A673 (cell line): ENCODE results near the gene ADNP2. TPM values are rescaled to one million over a fixed set of nuclear protein-coding genes. Genes with fewer than 3 reads are reported as not detected.

ENCODE experiments used
- Bru-seq: library from RNA; stranded (reverse); fragments of 400-500 nt; gene quantifications from one replicate; lab custom pipeline; 2021; lab: Mats Ljungman, UMichigan
- BruChase-seq, 2 experiments: library from RNA; stranded (reverse); fragments of 400-500 nt; gene quantifications; one replicate each; lab custom pipeline; 2021; lab: Mats Ljungman, UMichigan
- BruUV-seq: library from RNA; stranded (reverse); fragments of 400-500 nt; replicated peaks from 2 replicates; lab custom pipeline; 2021; lab: Mats Ljungman, UMichigan
- CTCF ChIA-PET: fragments of 300-600 bp; sonication (Branson Sonifier 250); formaldehyde crosslinking; loops from one replicate; lab custom pipeline; 2022; ENCODE audit warnings: antibody characterized with exemption; lab: Charles Lee
- POLR2A ChIA-PET: fragments of 300-600 bp; sonication (Branson Sonifier 250); formaldehyde crosslinking; loops from one replicate; lab custom pipeline; 2022; ENCODE audit warnings: antibody characterized with exemption; ENCODE audit not compliant: low non-redundant PET; lab: Charles Lee
- DNase-seq: peaks from one replicate; pipeline ENCODE4 v3.0.0-alpha.2; 2015; ENCODE audit warnings: low spot score
- H3K27ac ChIP-seq: fragments of 200-600 bp; sonication (generic); 2 replicates; pipeline ENCODE4 v1.5.1; 2016; ENCODE audit warnings: mixed run types, low read depth, mild to moderate bottlenecking, mixed read lengths, antibody characterized with exemption, low read length; ENCODE audit not compliant: poor library complexity, severe bottlenecking
- H3K27me3 ChIP-seq: fragments of 200-600 bp; sonication (generic); replicated peaks from 2 replicates; pipeline ENCODE4 v1.6.1; 2017; ENCODE audit warnings: mixed run types, low read depth, mild to moderate bottlenecking, mixed read lengths, antibody characterized with exemption, low read length; ENCODE audit not compliant: insufficient read depth, poor library complexity
- H3K36me3 ChIP-seq: fragments of 200-600 bp; sonication (generic); 2 replicates; pipeline ENCODE4 v1.6.1; 2016; ENCODE audit warnings: mixed run types, mild to moderate bottlenecking, mixed read lengths, antibody characterized with exemption, low read length; ENCODE audit not compliant: insufficient read depth, poor library complexity, severe bottlenecking
- H3K4me1 ChIP-seq: fragments of 200-600 bp; sonication (generic); 2 replicates; pipeline ENCODE4 v1.6.1; 2017; ENCODE audit warnings: mixed run types, mild to moderate bottlenecking, mixed read lengths, antibody characterized with exemption, low read length; ENCODE audit not compliant: insufficient read depth, poor library complexity, severe bottlenecking
- H3K4me3 ChIP-seq: fragments of 200-600 bp; sonication (generic); 2 replicates; pipeline ENCODE4 v1.5.1; 2016; ENCODE audit warnings: low read depth, mixed run types, mild to moderate bottlenecking, mixed read lengths, low read length; ENCODE audit not compliant: poor library complexity, severe bottlenecking
- H3K9me3 ChIP-seq: fragments of 200-600 bp; sonication (generic); 2 replicates; pipeline ENCODE4 v1.6.1; 2016; ENCODE audit warnings: mixed run types, low read depth, mild to moderate bottlenecking, mixed read lengths, antibody characterized with exemption, low read length; ENCODE audit not compliant: poor library complexity, severe bottlenecking
- CTCF ChIP-seq: fragments of 300-800, 200-600 bp; sonication (generic); conservative IDR thresholded peaks from 2 replicates; pipeline ENCODE4 v1.5.1; 2017; ENCODE audit warnings: low read depth, mild to moderate bottlenecking, antibody characterized with exemption, low read length, moderate library complexity, mixed read lengths
- EZH2 ChIP-seq: fragments of 200-600 bp; sonication (generic); IDR thresholded peaks from 2 replicates; pipeline ENCODE4 v1.6.1; 2017; ENCODE audit warnings: borderline replicate concordance, low read depth, mild to moderate bottlenecking, mixed read lengths, antibody characterized with exemption, low read length; ENCODE audit not compliant: poor library complexity, severe bottlenecking
- intact Hi-C: fragments of 100-400 bp; cut with micrococcal nuclease; formaldehyde crosslinking; loops from one replicate; pipeline ENCODE4 v1.10.0; 2022; ENCODE audit not compliant: unreplicated experiment
- long read RNA-seq: library from polyadenylated mRNA; stranded (forward); transcript quantifications from one replicate; pipeline ENCODE4 v2.0.0, GENCODE V29; 2022
- total RNA-seq: library from RNA; stranded (reverse); gene quantifications from 2 replicates; pipeline ENCODE4 v1.2.3, GENCODE V29; 2021

ADNP2 gene
- total RNA-seq (27.5 and 30.7 TPM in 2 replicates), Bru-seq, nascent RNA (percentile 94 among the genes with signal in this experiment), BruChase-seq, experiment 1, labeled RNA remaining after a 2-hour chase (percentile 95 among the genes with signal in this experiment), BruChase-seq, experiment 2, labeled RNA remaining after a 6-hour chase (percentile 82 among the genes with signal in this experiment)
- long read RNA-seq, full-length matches to known transcripts: 10 of 20 reads
- long read RNA-seq, partial matches to known transcripts: 1 of 20 reads
- long read RNA-seq, other reads (novel, unspliced or antisense): 9 of 20 reads

- H3K27me3 ChIP-seq: no peaks in the 10 kb centered on the region
- peak within 1 kb of the TSS; percentile 83 for H3K4me3 ChIP-seq
- POLR2A ChIA-PET: interaction anchor here (0.7 kb wide), 1 partner anchor 76 kb away, joined by 4 read pairs; no protein-coding TSS in a partner anchor
- no TSS peak for BruUV-seq
- intact Hi-C loops: no loop called here
- H3K4me1 ChIP-seq: peaks cover 14% of the 10 kb centered on the region
- TF ChIP-seq CTCF: no peak
- H3K9me3 ChIP-seq: no peaks in the 10 kb centered on the region
- H3K27ac ChIP-seq: peak within 1 kb of the TSS; percentile 97
- H3K36me3 ChIP-seq: no peaks in the 10 kb centered on the region
- DNase-seq: peak; percentile 97
- CTCF ChIA-PET: no interaction called here
Observed at GRCh38 chr18:80108739-80109675, at the start of gene ADNP2. Gene ADNP2 (plus strand): TSS chr18:80109262. CDS start chr18:80117543, 8,281 bp downstream.

GRCh38 chr18:80059945-80060344 is 49.1 kb upstream of the ADNP2 start:
- DNase-seq: no peak
- TF ChIP-seq CTCF: no peak
- TF ChIP-seq EZH2: no peak
- ChIA-PET POLR2A (no interaction called here), CTCF (no interaction called here)
- Histone ChIP-seq H3K4me3 (no peak overlapping the region), H3K36me3 (no peaks in the 10 kb centered on the region), H3K4me1 (no peaks in the 10 kb centered on the region), H3K27me3 (no peaks in the 10 kb centered on the region), H3K9me3 (peaks cover 20% of the 10 kb centered on the region), H3K27ac (no peak overlapping the region)
- intact Hi-C loops: no loop called here
- BruUV-seq: no TSS peak

- no peak for DNase-seq
- no peak overlapping the region for H3K4me3 ChIP-seq
- no peaks in the 10 kb centered on the region for H3K36me3 ChIP-seq
- CTCF ChIA-PET: no interaction called here
- H3K4me1 ChIP-seq: no peaks in the 10 kb centered on the region
- no TSS peak for BruUV-seq
- POLR2A ChIA-PET: no interaction called here
- intact Hi-C loops: no loop called here
- H3K27ac ChIP-seq: no peak overlapping the region
- H3K9me3 ChIP-seq: no peaks in the 10 kb centered on the region
- TF ChIP-seq EZH2 (no peak), CTCF (no peak)
- no peaks in the 10 kb centered on the region for H3K27me3 ChIP-seq
Observed at GRCh38 chr18:80065705-80066104, 43.4 kb upstream of the ADNP2 start.
